Measurements from ENCODE around the gene TRNP1. TPM values are rescaled to one million over a fixed set of nuclear protein-coding genes. Genes with fewer than 3 reads are reported as not detected.

Gene TRNP1
- total RNA-seq, 1 donor from 2014 or later, result 16.7 TPM

GRCh38 chr1:27021354-27022031 lies 28.0 kb downstream of the TRNP1 start:
- DNase-seq (ENCODE audit: low spot score in 2 of 2) (no peak), FAIRE-seq (no peak)

GRCh38 chr1:27025718-27026117 lies 32.2 kb downstream of the TRNP1 start:
- FAIRE-seq (no peak), DNase-seq (ENCODE audit: low spot score in 2 of 2) (no peak)

GRCh38 chr1:27026621-27027574 lies 33.4 kb downstream of the TRNP1 start:
- no peak for FAIRE-seq

GRCh38 chr1:27027575-27028250 lies 34.2 kb downstream of the TRNP1 start:
- FAIRE-seq (no peak), DNase-seq (ENCODE audit: low spot score in 2 of 2) (no peak)

More at GRCh38 chr1:27026621-27027574, 33.4 kb downstream of the TRNP1 start:
- no peak for DNase-seq (ENCODE audit: low spot score in 2 of 2)

- FAIRE-seq (no peak), DNase-seq (ENCODE audit: low spot score in 2 of 2) (no peak)
These were observed 36.0 kb downstream of the TRNP1 start for GRCh38 chr1:27029517-27029916.

- FAIRE-seq, result no peak
- DNase-seq (ENCODE audit: low spot score in 2 of 2), result peak; percentile 41 to 84
These were observed 38.0 kb downstream of the TRNP1 start for GRCh38 chr1:27031235-27032118.

GRCh38 chr1:27032119-27032461 lies 38.6 kb downstream of the TRNP1 start:
- FAIRE-seq (no peak), DNase-seq (ENCODE audit: low spot score in 2 of 2) (no peak)

GRCh38 chr1:27033043-27033746 lies 39.7 kb downstream of the TRNP1 start:
- FAIRE-seq, result no peak
- no peak for DNase-seq (ENCODE audit: low spot score in 2 of 2)

- DNase-seq (ENCODE audit: low spot score in 2 of 2), result no peak
- no peak for FAIRE-seq
These were observed 41.9 kb downstream of the TRNP1 start for GRCh38 chr1:27035344-27035743.

GRCh38 chr1:27036718-27037117 lies 43.2 kb downstream of the TRNP1 start:
- no peak for FAIRE-seq

GRCh38 chr1:27037518-27037917 lies 44.0 kb downstream of the TRNP1 start:
- DNase-seq (ENCODE audit: low spot score in 2 of 2) (no peak), FAIRE-seq (no peak)

More at GRCh38 chr1:27036718-27037117, 43.2 kb downstream of the TRNP1 start:
- DNase-seq (ENCODE audit: low spot score in 2 of 2), result no peak

GRCh38 chr1:27038020-27038419 lies 44.5 kb downstream of the TRNP1 start:
- DNase-seq (ENCODE audit: low spot score in 2 of 2), result no peak
- FAIRE-seq, result no peak

- FAIRE-seq, result no peak
- no peak for DNase-seq (ENCODE audit: low spot score in 2 of 2)
These were observed 49.2 kb downstream of the TRNP1 start for GRCh38 chr1:27042670-27043069.

- FAIRE-seq (no peak), DNase-seq (ENCODE audit: low spot score in 2 of 2) (peak; percentile 55 to 77)
These were observed 51.2 kb downstream of the TRNP1 start for GRCh38 chr1:27044613-27045151.

GRCh38 chr1:27045973-27046558 lies 52.6 kb downstream of the TRNP1 start:
- peak in 1 of 2 donors; percentile 64 for DNase-seq (ENCODE audit: low spot score in 2 of 2)
- no peak for FAIRE-seq

- DNase-seq (ENCODE audit: low spot score in 2 of 2) (no peak), FAIRE-seq (no peak)
These were observed 54.4 kb downstream of the TRNP1 start for GRCh38 chr1:27047914-27048313.

GRCh38 chr1:27049100-27049499 lies 55.6 kb downstream of the TRNP1 start:
- no peak for DNase-seq (ENCODE audit: low spot score in 2 of 2)
- FAIRE-seq, result no peak

GRCh38 chr1:27049607-27050006 lies 56.1 kb downstream of the TRNP1 start:
- FAIRE-seq, result no peak

More at GRCh38 chr1:27049607-27050006, 56.1 kb downstream of the TRNP1 start:
- DNase-seq (ENCODE audit: low spot score in 2 of 2), result no peak

Measured in frontal cortex (tissue), 4 donors.